ENCODE data around the gene MAPKAP1.

- TF ChIP-seq CTCF (IDR thresholded peaks at IDR 0.05; ENCODE audit: low read depth, low read length, poor library complexity, severe bottlenecking) (no peak), EZH2phosphoT487 (IDR thresholded peaks at IDR 0.05; ENCODE audit: borderline replicate concordance, low read length) (no peak)
Measured at GRCh38 chr9:125660557-125660956, 46.5 kb downstream of the MAPKAP1 start.
